ENCODE measurements around the gene BST1. TPM values are rescaled to one million over a fixed set of nuclear protein-coding genes. Genes with fewer than 3 reads are reported as not detected.

The BST1 gene, protein sequence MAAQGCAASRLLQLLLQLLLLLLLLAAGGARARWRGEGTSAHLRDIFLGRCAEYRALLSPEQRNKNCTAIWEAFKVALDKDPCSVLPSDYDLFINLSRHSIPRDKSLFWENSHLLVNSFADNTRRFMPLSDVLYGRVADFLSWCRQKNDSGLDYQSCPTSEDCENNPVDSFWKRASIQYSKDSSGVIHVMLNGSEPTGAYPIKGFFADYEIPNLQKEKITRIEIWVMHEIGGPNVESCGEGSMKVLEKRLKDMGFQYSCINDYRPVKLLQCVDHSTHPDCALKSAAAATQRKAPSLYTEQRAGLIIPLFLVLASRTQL
- 2.0 and 3.3 TPM in 2 replicates for total RNA-seq (2014; rRNA removed; shearing (Covaris generic); ENCODE audit: low replicate concordance)

DNA sequence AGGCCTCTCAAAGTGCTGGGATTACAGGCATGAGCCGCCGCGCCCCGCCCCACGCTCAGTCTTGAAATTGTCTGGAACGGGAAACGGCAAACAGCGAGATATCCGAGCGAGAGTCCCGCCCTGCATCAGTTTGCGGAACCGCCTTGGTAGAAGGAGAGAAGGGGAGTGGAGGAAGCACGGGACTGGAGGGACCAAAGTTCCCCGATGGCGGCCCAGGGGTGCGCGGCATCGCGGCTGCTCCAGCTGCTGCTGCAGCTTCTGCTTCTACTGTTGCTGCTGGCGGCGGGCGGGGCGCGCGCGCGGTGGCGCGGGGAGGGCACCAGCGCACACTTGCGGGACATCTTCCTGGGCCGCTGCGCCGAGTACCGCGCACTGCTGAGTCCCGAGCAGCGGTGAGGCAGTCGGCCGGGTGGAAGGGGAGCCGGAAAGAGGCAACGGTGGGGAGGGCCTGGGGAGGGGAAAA lies at the start of gene BST1:
BST1 (plus strand) TSS at position 125 of the 463 bp plus-strand sequence; CDS start at position 205, 80 bp downstream.
- Histone ChIP-seq H3K4me3 (peak within 1 kb of the TSS; percentile 25), H3K36me3 (no peaks in the 10 kb centered on the region), H3K9me3 (no peaks in the 10 kb centered on the region), H3K27me3 (no peaks in the 10 kb centered on the region)
- peak; percentile 38 for DNase-seq

DNA sequence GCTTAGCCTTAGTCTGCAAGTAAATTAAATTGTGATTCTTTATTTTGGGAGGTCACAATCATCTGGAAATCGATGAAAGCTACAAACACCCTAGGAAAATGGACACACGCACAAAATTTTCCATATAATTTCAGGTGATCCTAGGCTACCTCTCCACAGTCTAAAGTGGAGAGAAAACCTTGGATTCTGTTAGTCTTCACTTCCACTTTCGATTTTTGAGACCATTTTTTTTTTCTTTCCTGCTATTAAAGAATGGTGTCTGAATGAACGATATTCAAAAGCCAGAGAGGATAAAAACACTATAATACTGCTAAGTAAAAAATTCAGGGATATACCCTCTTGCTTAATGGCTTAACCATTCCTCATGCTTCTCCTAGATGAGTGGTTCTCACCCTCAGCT lies 49.4 kb upstream of the BST1 start:
- no peak for DNase-seq
- no peaks in the 10 kb centered on the region; the same call in 1 of the 2 replicates for H3K36me3 ChIP-seq
- H3K27me3 ChIP-seq = no peaks in the 10 kb centered on the region
- peak overlapping the region; percentile 67 for H3K4me3 ChIP-seq
- H3K9me3 ChIP-seq = no peaks in the 10 kb centered on the region

DNA sequence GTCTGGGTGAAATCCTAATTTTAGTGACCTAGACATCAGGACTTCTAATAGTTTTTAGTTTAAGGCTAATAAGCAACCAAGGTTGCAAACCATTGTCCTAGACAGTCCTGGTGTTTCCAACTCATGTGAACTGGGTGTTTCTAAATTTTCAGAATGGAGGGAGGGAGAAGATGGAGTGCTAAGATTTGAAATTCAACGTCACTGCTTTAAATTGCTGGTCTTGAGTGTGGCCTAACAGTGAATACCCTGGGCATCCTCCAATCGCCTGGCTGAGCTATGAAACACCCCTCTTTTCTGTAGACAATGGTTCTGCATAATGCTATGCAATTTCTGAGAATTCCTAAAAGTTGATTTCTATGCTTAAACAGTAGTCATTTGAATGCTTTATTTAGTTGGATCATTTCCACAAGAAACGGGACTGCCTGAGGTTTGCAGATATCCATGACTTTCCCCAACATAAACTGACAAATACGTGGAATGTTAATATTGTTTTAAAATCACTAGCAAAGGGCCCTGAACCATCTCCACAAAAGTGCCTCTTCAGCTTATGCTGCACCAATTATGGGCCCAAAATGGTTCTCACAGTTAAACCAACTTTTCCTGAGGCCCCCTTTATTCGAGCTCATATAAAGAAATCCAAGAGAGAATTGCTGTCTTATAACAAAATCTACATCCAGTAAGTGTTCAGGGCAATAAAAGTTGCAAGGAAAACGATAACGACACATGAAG lies 48.8 kb upstream of the BST1 start:
- Histone ChIP-seq H3K4me3 (peak overlapping the region; percentile 67), H3K36me3 (peaks cover 2% of the 10 kb centered on the region), H3K9me3 (no peaks in the 10 kb centered on the region), H3K27me3 (no peaks in the 10 kb centered on the region)
- DNase-seq = peak; percentile 21

DNA sequence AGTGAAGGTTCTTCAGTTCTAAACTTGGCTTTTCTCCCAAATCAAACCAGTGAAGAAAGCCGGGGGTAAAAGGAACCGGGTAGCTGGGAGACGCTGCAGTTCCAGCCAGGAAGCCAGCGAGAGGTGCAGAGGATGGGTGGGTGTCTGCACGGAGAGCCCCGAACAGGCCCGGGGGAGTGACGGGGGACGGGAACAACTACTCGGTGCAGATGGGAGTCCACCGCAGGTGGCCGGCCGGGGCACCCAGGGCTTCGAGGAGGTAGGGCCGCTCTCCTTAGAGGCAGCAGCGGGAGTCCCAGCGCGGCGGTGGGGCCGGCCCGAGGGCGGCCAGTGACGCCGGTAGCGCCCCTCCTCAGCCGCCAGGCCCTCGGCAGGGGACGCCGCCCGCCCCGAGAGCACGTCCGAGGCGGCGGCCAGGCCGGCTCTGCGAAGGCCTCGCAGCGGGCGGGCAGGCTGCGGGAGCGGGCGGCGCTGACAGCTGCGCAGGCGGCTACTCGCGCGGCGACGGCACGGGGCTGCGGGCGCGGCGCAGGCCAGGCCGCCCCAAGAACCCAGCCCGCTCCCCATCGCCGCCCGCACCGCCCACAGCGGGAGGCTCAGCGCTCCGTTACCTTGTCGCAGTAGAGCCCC lies 48.2 kb upstream of the BST1 start:
- peak; percentile 43 for DNase-seq
- peaks cover 2% of the 10 kb centered on the region for H3K36me3 ChIP-seq
- H3K9me3 ChIP-seq = no peaks in the 10 kb centered on the region
- no peaks in the 10 kb centered on the region for H3K27me3 ChIP-seq
- H3K4me3 ChIP-seq = peak overlapping the region; percentile 67

DNA sequence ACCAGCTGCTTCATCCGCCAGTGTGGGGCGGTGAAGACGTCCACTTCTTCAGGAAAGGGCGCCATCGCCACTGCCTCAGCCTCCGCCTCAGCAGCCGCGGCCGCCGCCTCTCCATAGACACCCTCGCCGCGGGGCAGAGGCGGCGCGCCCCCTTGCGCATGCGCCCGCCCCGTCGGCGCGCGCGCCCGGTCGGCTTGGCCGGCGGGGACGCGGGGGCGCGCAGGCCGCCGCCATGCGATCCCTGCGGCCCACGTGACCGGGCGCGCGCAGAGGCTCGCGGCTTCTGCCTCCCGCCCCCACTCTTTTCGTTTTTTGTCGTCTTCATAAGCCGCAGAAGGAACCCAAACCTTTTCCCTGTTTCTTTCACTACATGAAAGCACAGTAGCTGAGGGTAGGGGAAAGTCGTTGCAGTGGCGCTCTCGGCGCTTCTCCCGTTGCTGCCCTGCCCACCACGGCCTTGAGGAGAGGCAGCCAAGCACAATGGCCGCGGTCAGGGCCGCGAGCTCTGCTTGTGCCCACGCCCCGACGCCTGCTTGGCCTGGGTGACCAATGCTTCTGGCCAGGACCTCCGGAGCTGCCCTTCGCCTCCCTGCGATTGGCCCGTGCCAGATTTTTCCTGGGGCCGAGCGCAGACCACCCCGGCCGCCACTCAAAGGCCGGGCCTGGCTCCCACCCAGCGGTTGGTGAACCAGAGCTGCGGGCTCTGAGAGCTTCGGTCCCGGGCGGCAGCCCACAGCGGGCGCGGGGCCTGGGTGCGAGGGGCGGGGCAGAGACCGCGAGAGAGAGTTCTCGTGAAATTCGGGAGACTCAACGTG lies 47.4 kb upstream of the BST1 start, which contains the start of gene FBXL5:
FBXL5 (minus strand) TSS at position 135 of the 815 bp plus-strand sequence; CDS start at position 65, 70 bp downstream.
- no peaks in the 10 kb centered on the region for H3K9me3 ChIP-seq
- H3K4me3 ChIP-seq = peak within 1 kb of the TSS; percentile 67
- H3K27me3 ChIP-seq = no peaks in the 10 kb centered on the region
- H3K36me3 ChIP-seq = peaks cover 2% of the 10 kb centered on the region
- peak; percentile 76 for DNase-seq

DNA sequence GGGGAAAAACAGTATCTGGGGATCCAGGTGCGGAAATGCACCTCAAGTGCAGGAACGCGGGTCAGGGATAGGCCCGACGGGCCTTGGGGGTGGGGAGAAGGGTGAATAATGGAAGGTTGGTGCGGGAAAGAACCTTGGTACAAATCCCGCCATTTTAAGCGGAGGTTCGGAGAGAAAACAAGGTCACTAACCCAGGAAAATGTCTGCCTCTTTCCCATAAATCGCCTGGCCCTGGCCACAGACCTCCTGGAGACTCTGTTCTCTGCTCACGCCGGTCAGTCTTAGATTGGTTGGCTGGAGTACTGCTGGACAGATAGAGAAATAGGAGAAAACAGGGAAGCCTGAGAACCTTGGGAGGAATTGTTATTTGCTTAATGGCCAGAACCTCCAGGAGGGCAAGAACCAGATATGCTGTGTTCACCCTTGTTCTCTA lies 46.8 kb upstream of the BST1 start:
- Histone ChIP-seq H3K4me3 (peak overlapping the region; percentile 67), H3K9me3 (no peaks in the 10 kb centered on the region), H3K36me3 (peaks cover 2% of the 10 kb centered on the region), H3K27me3 (no peaks in the 10 kb centered on the region)
- DNase-seq = no peak

DNA sequence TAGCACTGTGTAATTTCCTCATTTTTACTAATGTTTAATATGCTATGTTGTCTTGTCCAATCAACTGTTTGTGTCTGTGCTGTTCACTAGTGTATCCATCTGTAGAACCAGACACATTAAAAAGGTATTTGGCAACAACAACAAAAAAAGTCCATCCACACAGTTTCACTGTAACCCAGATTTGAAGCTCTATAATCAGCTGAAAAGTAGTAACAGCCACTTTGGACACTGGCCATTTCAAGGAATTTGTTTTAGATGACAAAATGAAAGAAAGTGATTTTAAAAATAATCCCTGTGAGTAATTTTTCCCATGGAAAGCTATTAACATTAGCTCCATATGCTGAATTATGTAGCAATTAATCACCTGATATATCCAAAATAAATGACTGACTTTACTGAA lies 45.5 kb upstream of the BST1 start:
- Histone ChIP-seq H3K4me3 (no peak overlapping the region), H3K36me3 (peaks cover 2% of the 10 kb centered on the region), H3K27me3 (no peaks in the 10 kb centered on the region), H3K9me3 (no peaks in the 10 kb centered on the region)
- no peak for DNase-seq

DNA sequence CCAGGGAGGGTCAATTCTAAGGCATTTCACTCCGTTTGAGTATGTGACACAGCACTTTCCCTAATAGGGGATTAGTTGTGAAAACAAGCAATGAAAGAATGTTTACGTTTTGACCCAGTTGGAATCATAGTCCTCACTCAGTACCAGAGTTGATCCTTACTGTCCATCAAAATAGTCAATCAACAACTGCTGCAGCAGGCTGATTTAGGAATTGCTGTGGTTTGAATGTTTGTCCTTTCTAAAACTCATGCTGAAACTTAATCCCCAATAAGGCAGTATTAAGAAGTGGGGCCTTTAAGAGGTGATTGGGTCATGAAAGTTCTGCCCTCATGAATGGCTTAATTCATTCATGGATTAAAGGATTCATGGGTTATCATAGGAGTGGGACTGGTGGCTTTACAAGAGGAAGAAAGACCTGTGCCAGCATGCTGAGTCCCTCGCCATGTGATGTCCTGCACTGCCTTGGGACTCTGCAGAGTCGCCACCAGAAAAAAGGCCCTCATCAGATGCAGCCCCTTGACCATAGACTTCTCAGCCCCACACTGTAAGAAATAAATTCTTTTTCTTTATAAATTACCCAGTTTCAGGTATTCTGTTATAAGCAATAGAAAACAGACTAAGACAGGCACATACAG lies 44.6 kb upstream of the BST1 start:
- DNase-seq = no peak
- no peak overlapping the region for H3K4me3 ChIP-seq
- no peaks in the 10 kb centered on the region for H3K27me3 ChIP-seq
- H3K9me3 ChIP-seq = no peaks in the 10 kb centered on the region
- peaks cover 2% of the 10 kb centered on the region for H3K36me3 ChIP-seq

DNA sequence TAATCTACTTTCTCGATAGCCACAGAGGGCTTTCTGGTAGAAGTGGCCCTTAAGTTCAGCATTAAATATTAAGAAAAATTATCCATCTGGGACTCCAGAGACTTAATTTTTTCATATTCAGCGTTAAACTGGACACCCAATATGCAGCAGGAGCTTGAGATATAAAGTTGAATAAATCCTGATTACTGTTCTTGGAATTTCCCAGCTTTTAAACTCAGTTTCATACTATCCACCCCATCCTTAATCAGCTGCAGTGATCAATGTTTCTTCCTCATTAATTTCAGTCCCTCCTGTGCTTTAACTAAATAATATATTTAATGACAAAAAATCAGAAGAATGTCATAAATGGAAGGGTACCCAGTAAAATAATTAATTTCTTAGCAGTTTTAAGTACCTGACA lies 44.1 kb upstream of the BST1 start:
- no peak for DNase-seq
- H3K27me3 ChIP-seq = no peaks in the 10 kb centered on the region
- no peak overlapping the region for H3K4me3 ChIP-seq
- H3K36me3 ChIP-seq = peaks cover 2% of the 10 kb centered on the region
- H3K9me3 ChIP-seq = no peaks in the 10 kb centered on the region

DNA sequence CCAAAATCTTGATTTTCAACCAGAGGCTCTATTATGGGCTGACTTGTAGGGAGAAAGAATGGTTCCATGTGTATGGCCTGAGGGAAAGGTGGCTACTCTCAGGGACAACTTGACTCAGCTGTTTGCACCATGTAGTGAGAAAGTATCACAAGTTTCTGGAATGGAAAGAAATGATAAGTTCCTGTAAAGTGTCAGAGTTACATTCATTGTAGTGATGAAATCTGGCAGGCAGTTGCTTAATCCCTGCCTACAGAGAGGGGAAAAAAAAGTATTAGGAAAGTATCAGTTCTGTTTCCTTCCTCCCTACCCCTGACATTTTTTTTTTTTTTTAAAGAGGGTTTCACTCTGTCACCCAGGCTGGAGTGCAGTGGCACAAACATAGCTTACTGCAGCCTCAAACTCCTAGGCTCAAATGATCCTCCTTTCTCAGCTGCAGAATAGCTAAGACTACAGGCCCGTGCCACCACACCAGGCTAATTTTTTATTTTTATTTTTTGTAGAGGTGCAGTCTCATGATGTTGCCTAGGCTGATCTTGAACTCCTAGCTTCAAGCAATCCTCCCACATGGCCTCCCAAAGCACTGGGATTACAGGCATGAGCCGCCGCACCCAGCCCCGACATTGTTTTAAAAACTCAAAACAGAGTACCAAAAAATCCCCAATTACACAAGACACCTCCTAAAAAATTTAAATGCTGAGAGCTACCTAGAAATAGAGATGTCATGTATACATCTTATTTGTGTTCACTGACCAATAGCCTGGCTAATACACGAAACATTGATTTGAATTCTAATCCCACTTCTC lies 42.9 kb upstream of the BST1 start:
- H3K27me3 ChIP-seq = no peaks in the 10 kb centered on the region
- peaks cover 2% of the 10 kb centered on the region for H3K36me3 ChIP-seq
- H3K9me3 ChIP-seq = no peaks in the 10 kb centered on the region
- no peak for DNase-seq
- H3K4me3 ChIP-seq = no peak overlapping the region

DNA sequence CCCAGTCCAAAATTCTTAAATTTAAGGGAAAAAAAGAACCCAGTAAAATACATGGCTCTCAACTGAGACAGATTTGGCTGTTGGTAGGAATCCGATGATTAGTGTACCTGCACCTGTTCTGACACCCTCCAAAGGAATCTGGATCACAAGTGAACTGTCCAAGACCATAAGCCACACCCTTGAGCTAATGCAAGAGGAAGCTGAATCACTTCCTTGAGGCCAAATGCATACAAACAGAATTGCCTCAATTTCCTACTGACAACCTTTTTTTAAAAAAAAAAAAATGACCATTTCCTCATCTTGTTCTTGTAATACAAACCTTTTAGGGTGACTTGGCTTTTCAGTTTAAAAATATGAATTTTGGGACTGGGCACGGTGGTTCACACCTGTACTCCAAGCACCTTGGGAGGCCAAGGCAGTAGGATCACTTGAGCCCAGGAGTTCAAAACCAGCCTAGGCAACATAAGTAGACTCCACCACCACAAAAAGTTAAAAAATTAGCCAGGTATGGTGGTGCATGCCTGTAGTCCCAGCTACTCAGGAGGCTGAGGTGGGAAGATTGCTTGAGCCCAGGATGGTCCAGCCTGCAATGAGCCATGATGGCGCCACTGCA lies 37.0 kb upstream of the BST1 start:
- H3K4me3 ChIP-seq = no peak overlapping the region
- no peak for DNase-seq
- no peaks in the 10 kb centered on the region for H3K9me3 ChIP-seq

DNA sequence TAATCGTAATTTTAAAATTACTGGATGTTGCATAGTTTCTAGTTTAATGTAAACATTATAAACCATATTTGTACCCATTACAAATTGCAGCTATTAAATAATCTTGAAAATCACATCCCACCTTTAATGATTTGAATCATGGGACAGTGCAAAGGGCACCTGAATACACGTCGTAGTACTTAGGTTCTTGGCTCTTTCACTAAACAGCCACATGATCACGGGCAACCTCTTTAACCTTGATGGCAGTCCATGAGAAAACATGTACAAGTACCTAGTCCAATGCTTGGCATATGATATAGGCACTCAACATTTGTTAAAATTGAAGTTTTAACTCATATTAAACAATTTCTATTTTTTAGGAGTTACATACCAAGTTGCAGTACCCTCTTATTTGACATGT lies 35.9 kb upstream of the BST1 start:
- Histone ChIP-seq H3K9me3 (no peaks in the 10 kb centered on the region), H3K36me3 (peaks cover 6% of the 10 kb centered on the region; the same call in 1 of the 2 replicates), H3K27me3 (no peaks in the 10 kb centered on the region), H3K4me3 (no peak overlapping the region)
- no peak for DNase-seq

More for the DNA sequence above, 37.0 kb upstream of the BST1 start:
- H3K36me3 ChIP-seq = peaks cover 6% of the 10 kb centered on the region; the same call in 1 of the 2 replicates
- no peaks in the 10 kb centered on the region for H3K27me3 ChIP-seq

DNA sequence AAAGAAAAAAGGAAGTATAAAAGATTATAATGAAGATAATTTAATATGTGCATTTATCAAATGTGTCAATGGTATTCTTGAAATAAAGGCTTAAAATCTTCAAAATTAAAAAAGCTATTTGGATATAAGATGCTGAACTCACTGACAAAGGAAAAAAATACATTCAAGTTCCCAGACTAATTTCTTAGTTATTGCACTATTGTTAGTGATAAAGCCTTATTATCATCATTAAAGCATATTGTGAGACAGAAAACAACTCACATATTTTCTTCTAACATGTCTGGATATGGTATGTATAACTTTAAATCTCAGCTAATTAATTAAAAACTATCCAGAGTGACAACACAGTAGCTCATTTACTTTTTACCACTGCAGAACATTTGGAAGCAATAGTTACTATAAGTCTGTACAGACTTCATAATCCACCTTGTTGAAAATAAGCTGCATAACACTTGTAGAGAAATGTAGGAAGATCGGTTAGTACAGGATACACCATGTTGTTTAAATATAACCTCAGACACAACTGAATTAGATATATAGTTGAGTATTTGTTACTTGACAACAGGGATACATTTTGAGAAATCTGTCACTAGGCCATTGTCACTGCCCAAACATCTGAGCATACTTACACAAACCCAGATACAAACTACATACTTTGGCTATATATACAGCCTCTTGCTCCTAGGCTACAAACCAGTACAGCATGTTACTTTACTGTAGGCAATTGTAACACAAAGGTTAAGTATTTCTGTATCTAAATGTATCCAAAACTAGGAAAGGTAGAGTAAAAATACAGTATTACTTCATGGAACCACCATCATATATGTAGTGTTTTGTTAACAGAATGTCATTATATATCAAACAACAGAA lies 34.1 kb upstream of the BST1 start:
- H3K9me3 ChIP-seq = no peaks in the 10 kb centered on the region
- no peaks in the 10 kb centered on the region for H3K27me3 ChIP-seq
- no peak overlapping the region for H3K4me3 ChIP-seq
- peaks cover 6% of the 10 kb centered on the region; the same call in 1 of the 2 replicates for H3K36me3 ChIP-seq
- no peak for DNase-seq

DNA sequence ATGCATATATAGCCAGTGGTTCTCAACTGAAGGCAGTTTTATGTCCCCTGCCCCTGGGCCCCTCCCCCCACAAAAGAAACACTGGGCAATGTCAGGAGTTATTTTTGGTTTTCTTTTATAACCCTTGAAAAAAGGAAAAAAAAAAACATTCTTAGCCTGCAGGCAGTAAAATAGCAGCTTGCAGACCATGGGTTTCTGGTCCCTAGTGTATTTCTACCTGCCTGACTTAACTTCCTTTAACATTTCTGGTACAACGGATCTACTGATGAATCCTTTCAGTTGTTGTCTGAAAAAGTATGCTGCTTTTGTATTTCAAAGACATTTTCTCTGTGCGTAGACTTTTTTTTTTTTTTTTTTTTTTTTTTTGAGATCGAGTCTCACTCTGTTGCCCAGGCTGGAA lies 32.3 kb upstream of the BST1 start:
- Histone ChIP-seq H3K4me3 (no peak overlapping the region), H3K9me3 (no peaks in the 10 kb centered on the region), H3K36me3 (peaks cover 6% of the 10 kb centered on the region; the same call in 1 of the 2 replicates), H3K27me3 (no peaks in the 10 kb centered on the region)
- DNase-seq = no peak
